Measurements from ENCODE around the gene TJP2.

The TJP2 gene

GRCh38 chr9:69317081-69317480, 143.0 kb downstream of the TJP2 start:
- H3K4me3 ChIP-seq (ENCODE audit: low read length) = no peak overlapping the region
- DNase-seq (ENCODE audit: low read depth) = peak; percentile 67
- no peak for TF ChIP-seq CTCF (IDR thresholded peaks at IDR 0.05; ENCODE audit: insufficient read depth, low read depth, low read length, missing control alignments)

GRCh38 chr9:69317894-69318293, 143.8 kb downstream of the TJP2 start:
- no peak overlapping the region for H3K4me3 ChIP-seq (ENCODE audit: low read length)
- no peak for DNase-seq (ENCODE audit: low read depth)
- TF ChIP-seq CTCF (IDR thresholded peaks at IDR 0.05; ENCODE audit: insufficient read depth, low read depth, low read length, missing control alignments) = no peak

- TF ChIP-seq CTCF (IDR thresholded peaks at IDR 0.05; ENCODE audit: insufficient read depth, low read depth, low read length, missing control alignments) = no peak
- H3K4me3 ChIP-seq (ENCODE audit: low read length) = no peak overlapping the region
- no peak for DNase-seq (ENCODE audit: low read depth)
Observed at GRCh38 chr9:69319324-69320025, 145.4 kb downstream of the TJP2 start.

- no peak for TF ChIP-seq CTCF (IDR thresholded peaks at IDR 0.05; ENCODE audit: insufficient read depth, low read depth, low read length, missing control alignments)
- DNase-seq (ENCODE audit: low read depth) = peak; percentile 52
- H3K4me3 ChIP-seq (ENCODE audit: low read length) = no peak overlapping the region
Observed at GRCh38 chr9:69322256-69322655, 148.2 kb downstream of the TJP2 start.

- no peak for DNase-seq (ENCODE audit: low read depth)
- H3K4me3 ChIP-seq (ENCODE audit: low read length) = no peak overlapping the region
- no peak for TF ChIP-seq CTCF (IDR thresholded peaks at IDR 0.05; ENCODE audit: insufficient read depth, low read depth, low read length, missing control alignments)
Observed at GRCh38 chr9:69323861-69324260, 149.8 kb downstream of the TJP2 start.

Measured in epithelial cell of esophagus (primary cell).